Stimulated activated naive B cell treated with anti-CD40 and anti-IgM and Interleukin-4, amounts not matched to agents 10 μg/mL and 1 μg/mL and 100 μg/mL, for 72 hours (primary cell): ENCODE results near the gene CRYGN.

Experiments
- ATAC-seq, 2 donors: fragments of 150-1000 bp; cut with Tn5 transposase; replicated peaks; 2 replicates each; pipeline ENCODE4 v1.10.0; 2021; ENCODE audit warnings: moderate library complexity in 1 of 2
- DNase-seq: peaks from one replicate; pipeline ENCODE4 v3.0.0; 2021
- H3K27ac Mint-ChIP-seq: one replicate; pipeline ENCODE4 v1.8.0; 2022; ENCODE audit warnings: mild to moderate bottlenecking, mixed read lengths
- H3K27me3 Mint-ChIP-seq, 2 donors: one replicate each; pipeline ENCODE4 v1.8.0; 2022; ENCODE audit warnings: mixed read lengths in 2 of 2
- H3K36me3 Mint-ChIP-seq, 2 donors: one replicate each; pipeline ENCODE4 v1.8.0; 2022; ENCODE audit warnings: mixed read lengths in 2 of 2, mild to moderate bottlenecking in 1 of 2
- H3K4me1 Mint-ChIP-seq, 2 donors: one replicate each; pipeline ENCODE4 v1.8.0; 2022; ENCODE audit warnings: mixed read lengths in 2 of 2, mild to moderate bottlenecking in 1 of 2
- H3K4me3 Mint-ChIP-seq, 2 donors: one replicate each; pipeline ENCODE4 v1.8.0; 2022; ENCODE audit warnings: mild to moderate bottlenecking in 2 of 2, mixed read lengths in 2 of 2, moderate library complexity in 1 of 2
- H3K9me3 Mint-ChIP-seq, 2 donors: one replicate each; pipeline ENCODE4 v1.8.0; 2022; ENCODE audit warnings: mixed read lengths in 2 of 2, mild to moderate bottlenecking in 1 of 2

The CRYGN gene

DNA sequence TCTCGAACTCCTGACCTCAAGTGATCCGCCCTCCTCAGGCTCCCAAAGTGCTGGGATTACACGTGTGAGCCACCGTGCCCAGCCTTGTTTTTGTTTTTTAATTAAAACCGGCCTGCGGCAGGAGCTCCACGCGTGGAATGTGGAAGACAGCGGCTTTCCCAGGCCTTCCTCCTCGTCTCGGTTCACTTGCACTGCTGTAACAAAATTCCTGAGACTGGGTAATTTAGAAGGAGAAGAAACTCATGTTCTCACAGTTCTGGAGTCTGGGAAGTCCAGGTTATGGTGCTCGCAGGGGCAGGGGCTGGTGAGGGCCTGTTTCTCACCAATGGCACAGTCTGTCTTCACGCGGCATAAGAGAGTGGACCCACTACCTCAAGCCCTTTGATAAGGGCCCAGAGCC lies 14.4 kb upstream of the CRYGN start:
- no peak overlapping the region for H3K27ac Mint-ChIP-seq

DNA sequence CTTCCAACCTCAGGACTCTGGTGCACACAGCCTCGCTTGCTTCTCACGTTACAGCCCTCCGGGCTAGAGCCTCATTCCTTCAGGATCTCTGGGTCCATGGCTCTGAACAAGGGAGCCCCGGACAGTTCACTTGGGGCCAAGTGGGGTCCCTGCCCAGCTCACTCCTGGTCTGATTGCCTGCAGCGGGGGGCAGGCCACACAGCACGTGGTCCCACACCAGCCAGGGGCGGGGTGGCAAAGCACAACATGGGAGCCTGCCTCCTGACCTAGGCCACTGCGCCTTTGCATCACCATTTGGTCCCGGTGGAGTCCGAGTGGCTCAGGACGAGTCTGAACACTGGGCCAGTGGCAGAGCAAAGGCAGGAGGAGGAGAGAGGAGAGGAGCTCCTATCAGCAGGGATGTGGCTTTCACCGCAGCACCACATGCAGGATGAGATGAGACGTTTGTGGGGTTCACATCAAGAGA lies 13.4 kb upstream of the CRYGN start:
- DNase-seq (no peak), ATAC-seq (no peak)
- no peak overlapping the region for H3K27ac Mint-ChIP-seq
- peaks cover 5 to 32% of the 10 kb centered on the region in 2 donors for H3K27me3 Mint-ChIP-seq
- no peaks in the 10 kb centered on the region for H3K36me3 Mint-ChIP-seq
- peaks cover 5 to 6% of the 10 kb centered on the region in 2 donors for H3K4me1 Mint-ChIP-seq
- peaks cover 0 to 1% of the 10 kb centered on the region in 2 donors for H3K9me3 Mint-ChIP-seq
- H3K4me3 Mint-ChIP-seq, result no peak overlapping the region

More for the DNA sequence above, 14.4 kb upstream of the CRYGN start:
- Mint-ChIP-seq H3K4me3 (no peak overlapping the region), H3K27me3 (peaks cover 5 to 31% of the 10 kb centered on the region in 2 donors), H3K4me1 (peaks cover 0 to 5% of the 10 kb centered on the region in 2 donors), H3K9me3 (peaks cover 0 to 1% of the 10 kb centered on the region in 2 donors), H3K36me3 (no peaks in the 10 kb centered on the region)
- ATAC-seq (no peak), DNase-seq (no peak)

GRCh38 chr7:151452680-151453325 lies 12.9 kb upstream of the CRYGN start:
- Mint-ChIP-seq H3K27me3 (peaks cover 5 to 32% of the 10 kb centered on the region in 2 donors), H3K9me3 (peaks cover 0 to under 1% of the 10 kb centered on the region in 2 donors), H3K4me1 (peaks cover 5 to 9% of the 10 kb centered on the region in 2 donors), H3K27ac (no peak overlapping the region), H3K4me3 (no peak overlapping the region), H3K36me3 (no peaks in the 10 kb centered on the region)
- ATAC-seq (no peak), DNase-seq (no peak)

DNA sequence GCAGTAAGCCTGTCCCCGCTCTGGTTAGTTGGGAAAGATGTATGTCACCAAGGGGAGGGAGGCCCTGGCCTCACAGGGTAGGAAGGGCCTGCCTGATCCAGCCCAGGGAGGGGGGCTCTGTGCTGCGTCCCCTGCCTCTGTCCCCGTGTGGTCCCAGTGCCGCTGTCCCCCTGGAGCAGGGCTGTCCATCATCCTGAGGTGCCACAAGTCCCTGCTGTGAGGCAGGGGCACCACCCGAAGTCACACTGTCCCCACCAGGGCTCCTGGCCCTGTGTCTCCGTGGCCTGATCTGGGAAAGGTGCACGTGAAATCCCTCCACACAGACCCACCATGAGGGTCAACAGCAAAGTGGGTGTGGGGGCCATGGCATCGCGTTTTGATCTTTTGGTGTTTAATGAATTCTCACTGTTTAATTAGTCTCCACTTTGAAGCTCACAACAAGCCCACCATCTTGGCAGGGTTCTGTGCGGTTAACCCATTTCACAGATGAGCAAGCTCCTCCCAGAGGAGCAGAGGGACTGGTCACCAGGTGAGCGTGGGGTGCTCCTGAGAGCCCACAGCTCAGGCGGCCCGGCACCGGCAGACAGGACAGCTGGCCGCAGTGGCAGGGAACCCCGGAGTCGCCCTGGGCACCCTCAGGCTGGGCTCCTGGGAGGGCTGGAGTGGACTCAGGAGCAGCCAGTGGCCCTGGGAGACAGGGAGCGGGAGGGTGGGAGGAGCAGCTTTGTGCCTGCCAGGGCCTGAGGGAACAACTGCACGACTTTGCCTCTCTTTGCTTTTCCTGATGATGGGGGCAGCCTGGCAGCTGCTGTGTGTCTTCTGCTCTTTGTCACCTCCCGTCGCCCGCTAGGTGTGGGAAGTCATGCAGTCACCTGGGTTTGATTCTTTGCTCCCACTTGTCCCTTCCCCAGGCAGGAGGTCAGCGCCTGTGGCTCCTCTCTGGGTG lies 12.0 kb upstream of the CRYGN start:
- no peak for ATAC-seq
- H3K9me3 Mint-ChIP-seq, result no peaks in the 10 kb centered on the region
- no peak overlapping the region for H3K27ac Mint-ChIP-seq
- H3K4me1 Mint-ChIP-seq, result peaks cover 4 to 13% of the 10 kb centered on the region in 2 donors
- peaks cover 5 to 32% of the 10 kb centered on the region in 2 donors for H3K27me3 Mint-ChIP-seq
- no peak overlapping the region for H3K4me3 Mint-ChIP-seq
- no peak for DNase-seq
- H3K36me3 Mint-ChIP-seq, result no peaks in the 10 kb centered on the region

GRCh38 chr7:151451156-151451555 lies 11.2 kb upstream of the CRYGN start:
- Mint-ChIP-seq H3K4me1 (peaks cover 4 to 13% of the 10 kb centered on the region in 2 donors), H3K4me3 (no peak overlapping the region), H3K9me3 (no peaks in the 10 kb centered on the region), H3K36me3 (no peaks in the 10 kb centered on the region), H3K27ac (no peak overlapping the region), H3K27me3 (peaks cover 11 to 35% of the 10 kb centered on the region in 2 donors)
- ATAC-seq (no peak), DNase-seq (no peak)

DNA sequence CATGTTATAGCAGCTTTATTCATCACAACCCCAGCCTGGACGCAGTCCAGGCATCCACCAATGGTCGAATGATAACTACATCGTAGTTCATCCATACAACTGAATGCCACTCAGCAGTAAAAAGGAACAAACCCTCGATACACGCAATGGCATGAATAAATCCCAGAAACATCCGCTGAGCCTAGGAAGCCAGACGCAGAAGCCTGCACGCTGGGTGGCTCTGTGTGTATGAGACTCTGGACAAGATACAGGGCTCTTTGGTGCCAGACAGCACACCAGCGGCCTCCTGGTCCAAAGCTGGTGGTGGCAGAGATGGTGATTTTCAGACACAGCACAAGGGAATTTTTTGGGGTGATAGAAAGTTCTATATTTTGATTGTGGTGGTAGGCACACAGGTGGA lies 10.0 kb upstream of the CRYGN start:
- Mint-ChIP-seq H3K27me3 (peaks cover 15 to 41% of the 10 kb centered on the region in 2 donors), H3K4me3 (no peak overlapping the region), H3K9me3 (no peaks in the 10 kb centered on the region), H3K27ac (no peak overlapping the region), H3K36me3 (no peaks in the 10 kb centered on the region), H3K4me1 (peaks cover 4 to 13% of the 10 kb centered on the region in 2 donors)
- no peak for ATAC-seq
- no peak for DNase-seq

- Mint-ChIP-seq H3K36me3 (no peaks in the 10 kb centered on the region), H3K27me3 (peaks cover 15 to 41% of the 10 kb centered on the region in 2 donors), H3K27ac (no peak overlapping the region), H3K4me1 (peaks cover 4 to 21% of the 10 kb centered on the region in 2 donors), H3K9me3 (no peaks in the 10 kb centered on the region), H3K4me3 (peak overlapping the region; percentile 71 to 81)
- peak; percentile 54 for DNase-seq
- ATAC-seq, result peak; percentile 77 to 85
These were observed 8.6 kb upstream of the CRYGN start for GRCh38 chr7:151448261-151449252.

DNA sequence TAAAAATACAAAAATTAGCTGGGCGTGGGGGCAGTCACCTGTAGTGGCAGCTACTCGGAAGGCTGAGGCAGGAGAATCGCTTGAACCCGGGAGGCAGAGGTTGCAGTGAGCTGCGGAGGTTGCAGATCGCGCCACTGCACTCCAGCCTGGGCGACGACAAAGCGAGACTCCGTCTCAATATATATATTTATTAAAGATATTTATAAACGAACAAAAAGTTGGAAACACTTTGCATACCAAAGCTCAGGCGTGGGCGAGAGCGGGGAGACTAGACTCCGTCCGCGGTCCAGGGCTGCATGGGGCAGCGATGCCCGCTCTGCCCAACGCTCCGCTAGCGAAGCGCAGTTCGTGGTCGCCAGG lies 7.9 kb upstream of the CRYGN start:
- no peaks in the 10 kb centered on the region for H3K36me3 Mint-ChIP-seq
- ATAC-seq (no peak), DNase-seq (no peak)
- peak overlapping the region; percentile 71 to 81 for H3K4me3 Mint-ChIP-seq
- peaks cover 15 to 42% of the 10 kb centered on the region in 2 donors for H3K27me3 Mint-ChIP-seq
- H3K4me1 Mint-ChIP-seq, result peaks cover 4 to 21% of the 10 kb centered on the region in 2 donors
- H3K9me3 Mint-ChIP-seq, result no peaks in the 10 kb centered on the region
- no peak overlapping the region for H3K27ac Mint-ChIP-seq

- ATAC-seq, result no peak
- Mint-ChIP-seq H3K4me3 (no peak overlapping the region), H3K36me3 (no peaks in the 10 kb centered on the region)
These were observed 7.4 kb upstream of the CRYGN start for GRCh38 chr7:151447312-151447711.

DNA sequence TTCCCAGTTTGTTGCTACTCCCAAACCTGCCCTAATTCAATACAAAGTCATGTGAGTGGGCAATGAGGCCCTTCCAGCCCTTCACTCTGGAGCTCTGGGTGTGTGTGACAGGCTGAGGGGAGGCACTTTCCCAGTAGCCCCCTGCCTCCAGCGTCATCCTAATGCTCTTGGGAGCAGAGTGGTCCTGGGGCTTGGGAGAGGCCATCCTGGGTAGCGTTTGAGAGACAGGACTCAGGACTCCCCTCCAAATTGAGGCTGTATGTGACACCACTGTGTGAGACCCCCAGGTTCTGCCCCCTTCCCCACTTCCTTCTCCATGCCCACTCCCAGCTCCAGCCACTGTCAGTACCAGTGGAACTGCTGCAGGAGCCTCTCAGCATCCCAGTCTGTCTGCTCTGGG lies 6.5 kb upstream of the CRYGN start:
- Mint-ChIP-seq H3K9me3 (no peaks in the 10 kb centered on the region), H3K27me3 (peaks cover 26 to 36% of the 10 kb centered on the region in 2 donors), H3K27ac (no peak overlapping the region), H3K4me3 (no peak overlapping the region), H3K4me1 (peaks cover 9 to 30% of the 10 kb centered on the region in 2 donors), H3K36me3 (no peaks in the 10 kb centered on the region)
- ATAC-seq (no peak), DNase-seq (no peak)

More at GRCh38 chr7:151447312-151447711, 7.4 kb upstream of the CRYGN start:
- peaks cover 19 to 45% of the 10 kb centered on the region in 2 donors for H3K27me3 Mint-ChIP-seq
- H3K27ac Mint-ChIP-seq, result no peak overlapping the region
- H3K9me3 Mint-ChIP-seq, result no peaks in the 10 kb centered on the region
- DNase-seq, result no peak
- peaks cover 6 to 21% of the 10 kb centered on the region in 2 donors for H3K4me1 Mint-ChIP-seq

GRCh38 chr7:151444632-151445031 lies 4.7 kb upstream of the CRYGN start:
- peaks cover 33 to 36% of the 10 kb centered on the region in 2 donors for H3K27me3 Mint-ChIP-seq
- no peak overlapping the region for H3K4me3 Mint-ChIP-seq
- peaks cover 18 to 48% of the 10 kb centered on the region in 2 donors for H3K4me1 Mint-ChIP-seq
- no peaks in the 10 kb centered on the region for H3K9me3 Mint-ChIP-seq
- DNase-seq (no peak), ATAC-seq (peak; percentile 34 to 51)
- no peaks in the 10 kb centered on the region for H3K36me3 Mint-ChIP-seq
- H3K27ac Mint-ChIP-seq, result no peak overlapping the region

DNA sequence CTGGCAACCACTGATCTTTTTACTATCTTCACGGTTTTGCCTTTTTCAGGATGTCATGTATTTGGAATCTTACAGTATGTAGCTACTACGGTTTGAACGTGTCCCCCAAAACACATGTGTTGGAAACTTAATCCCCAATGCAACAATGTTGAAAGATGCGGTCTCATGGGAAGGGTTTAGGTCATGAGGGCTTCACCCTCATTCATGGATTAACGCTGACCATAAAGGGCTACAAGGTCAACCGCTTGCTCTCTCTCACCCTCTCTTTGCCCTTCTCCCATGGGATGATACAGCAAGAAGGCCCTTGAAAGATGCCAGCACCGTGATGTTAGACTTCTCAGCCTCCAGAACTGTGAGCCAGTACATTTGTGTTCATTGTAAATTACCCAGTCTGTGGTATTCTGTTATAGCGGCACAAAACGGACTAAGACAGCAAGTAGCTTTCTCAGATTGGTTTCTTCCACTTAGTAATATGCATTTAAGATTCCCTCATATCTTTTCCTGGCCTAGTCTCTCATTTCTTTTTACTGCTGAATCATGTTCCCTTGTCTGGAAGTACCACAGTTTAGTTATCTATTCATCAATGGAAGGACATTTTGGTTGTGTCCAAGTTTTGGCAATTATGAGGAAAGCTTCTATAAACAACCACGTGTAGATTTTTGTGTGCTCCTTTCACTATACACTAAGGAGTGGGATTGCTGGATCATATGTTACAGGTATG lies 3.0 kb upstream of the CRYGN start:
- Mint-ChIP-seq H3K36me3 (no peaks in the 10 kb centered on the region), H3K27ac (peak overlapping the region; percentile 39), H3K4me3 (no peak overlapping the region), H3K9me3 (no peaks in the 10 kb centered on the region), H3K27me3 (peaks cover 39% of the 10 kb centered on the region in 2 donors), H3K4me1 (peaks cover 16 to 45% of the 10 kb centered on the region in 2 donors)
- DNase-seq (no peak), ATAC-seq (no peak)

DNA sequence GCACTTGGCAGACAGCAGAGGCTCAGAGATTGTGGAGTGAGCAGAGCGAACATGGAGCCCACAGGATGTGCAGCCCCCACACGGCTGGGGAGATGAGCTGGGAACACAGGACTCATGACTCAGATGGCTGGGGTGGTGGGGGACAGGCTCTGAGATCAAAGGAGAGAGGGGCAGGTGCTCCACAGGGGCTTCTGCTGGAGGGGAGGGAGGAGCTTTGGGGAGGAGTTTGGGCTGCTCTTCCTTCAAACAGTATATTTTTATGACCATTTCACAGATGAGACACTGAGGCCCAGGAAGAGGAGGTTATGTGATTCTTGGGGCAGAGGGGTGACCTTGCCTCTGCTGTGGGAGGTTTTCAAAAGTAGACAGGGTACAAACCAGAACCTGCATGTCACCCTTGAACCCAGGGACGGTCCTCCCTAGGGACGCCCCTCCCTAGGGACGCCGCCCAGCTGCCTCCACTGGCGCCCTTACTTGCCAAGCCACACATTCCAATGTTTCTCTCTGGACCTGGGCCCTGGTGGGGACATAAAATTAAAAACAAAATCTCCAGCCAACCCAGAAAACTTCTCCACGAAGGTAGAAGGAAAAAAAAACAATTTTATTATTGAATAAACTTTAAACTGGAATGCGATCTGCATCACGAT lies 981 bp upstream of the CRYGN start:
- no peaks in the 10 kb centered on the region for H3K36me3 Mint-ChIP-seq
- no peaks in the 10 kb centered on the region for H3K9me3 Mint-ChIP-seq
- H3K27me3 Mint-ChIP-seq, result peaks cover 32 to 34% of the 10 kb centered on the region in 2 donors
- peak overlapping the region; percentile 62 for H3K27ac Mint-ChIP-seq
- H3K4me3 Mint-ChIP-seq, result peak overlapping the region in 1 of 2 donors; percentile 21
- DNase-seq (no peak), ATAC-seq (no peak)
- H3K4me1 Mint-ChIP-seq, result peaks cover 15 to 40% of the 10 kb centered on the region in 2 donors
